ENCODE results near the gene SMAD3.

- TF ChIP-seq POLR2AphosphoS5 (IDR thresholded peaks at IDR 0.05) (no peak), CTCF (IDR thresholded peaks at IDR 0.05; ENCODE audit: poor library complexity, severe bottlenecking) (no peak)
- TF ChIP-seq, protein P1, sequence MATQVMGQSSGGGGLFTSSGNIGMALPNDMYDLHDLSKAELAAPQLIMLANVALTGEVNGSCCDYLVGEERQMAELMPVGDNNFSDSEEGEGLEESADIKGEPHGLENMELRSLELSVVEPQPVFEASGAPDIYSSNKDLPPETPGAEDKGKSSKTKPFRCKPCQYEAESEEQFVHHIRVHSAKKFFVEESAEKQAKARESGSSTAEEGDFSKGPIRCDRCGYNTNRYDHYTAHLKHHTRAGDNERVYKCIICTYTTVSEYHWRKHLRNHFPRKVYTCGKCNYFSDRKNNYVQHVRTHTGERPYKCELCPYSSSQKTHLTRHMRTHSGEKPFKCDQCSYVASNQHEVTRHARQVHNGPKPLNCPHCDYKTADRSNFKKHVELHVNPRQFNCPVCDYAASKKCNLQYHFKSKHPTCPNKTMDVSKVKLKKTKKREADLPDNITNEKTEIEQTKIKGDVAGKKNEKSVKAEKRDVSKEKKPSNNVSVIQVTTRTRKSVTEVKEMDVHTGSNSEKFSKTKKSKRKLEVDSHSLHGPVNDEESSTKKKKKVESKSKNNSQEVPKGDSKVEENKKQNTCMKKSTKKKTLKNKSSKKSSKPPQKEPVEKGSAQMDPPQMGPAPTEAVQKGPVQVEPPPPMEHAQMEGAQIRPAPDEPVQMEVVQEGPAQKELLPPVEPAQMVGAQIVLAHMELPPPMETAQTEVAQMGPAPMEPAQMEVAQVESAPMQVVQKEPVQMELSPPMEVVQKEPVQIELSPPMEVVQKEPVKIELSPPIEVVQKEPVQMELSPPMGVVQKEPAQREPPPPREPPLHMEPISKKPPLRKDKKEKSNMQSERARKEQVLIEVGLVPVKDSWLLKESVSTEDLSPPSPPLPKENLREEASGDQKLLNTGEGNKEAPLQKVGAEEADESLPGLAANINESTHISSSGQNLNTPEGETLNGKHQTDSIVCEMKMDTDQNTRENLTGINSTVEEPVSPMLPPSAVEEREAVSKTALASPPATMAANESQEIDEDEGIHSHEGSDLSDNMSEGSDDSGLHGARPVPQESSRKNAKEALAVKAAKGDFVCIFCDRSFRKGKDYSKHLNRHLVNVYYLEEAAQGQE (IDR thresholded peaks at IDR 0.05; ENCODE audit: borderline replicate concordance) = no peak
Observed at GRCh38 chr15:67196222-67196621, 130.8 kb downstream of the SMAD3 start.

All from neural cell (in vitro differentiated cells).